GM18517 (cell line): Measurements from ENCODE around the gene IGFN1.

Experiments
- ATAC-seq: cut with Tn5 transposase; IDR thresholded peaks from one replicate; pipeline ENCODE4 v1.9.1; 2021; ENCODE audit warnings: mild to moderate bottlenecking, moderate library complexity; ENCODE audit not compliant: unreplicated experiment

Gene IGFN1

GRCh38 chr1:201184307-201185122 lies 6.1 kb upstream of the IGFN1 start:
- ATAC-seq, result no peak

GRCh38 chr1:201185123-201185453 lies 5.5 kb upstream of the IGFN1 start:
- ATAC-seq, result no peak

GRCh38 chr1:201185527-201186128 lies 5.0 kb upstream of the IGFN1 start:
- no peak for ATAC-seq

- no peak for ATAC-seq
These were observed 4.4 kb upstream of the IGFN1 start for GRCh38 chr1:201186192-201186591.

GRCh38 chr1:201189085-201189484 lies 1.5 kb upstream of the IGFN1 start:
- ATAC-seq, result no peak

GRCh38 chr1:201190005-201190404 lies 619 bp upstream of the IGFN1 start:
- no peak for ATAC-seq

GRCh38 chr1:201191653-201192260 lies 1.1 kb downstream of the IGFN1 start:
- ATAC-seq, result no peak

- no peak for ATAC-seq
These were observed 1.7 kb downstream of the IGFN1 start for GRCh38 chr1:201192261-201192788.

GRCh38 chr1:201194046-201194445 lies 3.4 kb downstream of the IGFN1 start:
- no peak for ATAC-seq

GRCh38 chr1:201198598-201198997 lies 8.0 kb downstream of the IGFN1 start:
- no peak for ATAC-seq

GRCh38 chr1:201205036-201205435 lies 14.4 kb downstream of the IGFN1 start:
- no peak for ATAC-seq

- ATAC-seq, result no peak
These were observed 15.6 kb downstream of the IGFN1 start for GRCh38 chr1:201206176-201206575.

- ATAC-seq, result no peak
These were observed 16.4 kb downstream of the IGFN1 start for GRCh38 chr1:201207046-201207445.

- no peak for ATAC-seq
These were observed 17.6 kb downstream of the IGFN1 start for GRCh38 chr1:201208236-201208635.

- no peak for ATAC-seq
These were observed 21.4 kb downstream of the IGFN1 start for GRCh38 chr1:201212056-201212455.

GRCh38 chr1:201212461-201213055 lies 21.9 kb downstream of the IGFN1 start:
- ATAC-seq, result no peak

- no peak for ATAC-seq
These were observed 22.6 kb downstream of the IGFN1 start for GRCh38 chr1:201213106-201213770.

- ATAC-seq, result no peak
These were observed 23.3 kb downstream of the IGFN1 start for GRCh38 chr1:201213926-201214325.

GRCh38 chr1:201214461-201214860 lies 23.8 kb downstream of the IGFN1 start:
- ATAC-seq, result no peak

GRCh38 chr1:201214886-201215285 lies 24.3 kb downstream of the IGFN1 start:
- ATAC-seq, result no peak
